ENCODE results near the gene MYADML2.
"Not testable (repeated sequence)": the region's sequence is repeated elsewhere in the genome, so short reads cannot be mapped to it uniquely, and the experiment has no call there.

The MYADML2 gene

DNA sequence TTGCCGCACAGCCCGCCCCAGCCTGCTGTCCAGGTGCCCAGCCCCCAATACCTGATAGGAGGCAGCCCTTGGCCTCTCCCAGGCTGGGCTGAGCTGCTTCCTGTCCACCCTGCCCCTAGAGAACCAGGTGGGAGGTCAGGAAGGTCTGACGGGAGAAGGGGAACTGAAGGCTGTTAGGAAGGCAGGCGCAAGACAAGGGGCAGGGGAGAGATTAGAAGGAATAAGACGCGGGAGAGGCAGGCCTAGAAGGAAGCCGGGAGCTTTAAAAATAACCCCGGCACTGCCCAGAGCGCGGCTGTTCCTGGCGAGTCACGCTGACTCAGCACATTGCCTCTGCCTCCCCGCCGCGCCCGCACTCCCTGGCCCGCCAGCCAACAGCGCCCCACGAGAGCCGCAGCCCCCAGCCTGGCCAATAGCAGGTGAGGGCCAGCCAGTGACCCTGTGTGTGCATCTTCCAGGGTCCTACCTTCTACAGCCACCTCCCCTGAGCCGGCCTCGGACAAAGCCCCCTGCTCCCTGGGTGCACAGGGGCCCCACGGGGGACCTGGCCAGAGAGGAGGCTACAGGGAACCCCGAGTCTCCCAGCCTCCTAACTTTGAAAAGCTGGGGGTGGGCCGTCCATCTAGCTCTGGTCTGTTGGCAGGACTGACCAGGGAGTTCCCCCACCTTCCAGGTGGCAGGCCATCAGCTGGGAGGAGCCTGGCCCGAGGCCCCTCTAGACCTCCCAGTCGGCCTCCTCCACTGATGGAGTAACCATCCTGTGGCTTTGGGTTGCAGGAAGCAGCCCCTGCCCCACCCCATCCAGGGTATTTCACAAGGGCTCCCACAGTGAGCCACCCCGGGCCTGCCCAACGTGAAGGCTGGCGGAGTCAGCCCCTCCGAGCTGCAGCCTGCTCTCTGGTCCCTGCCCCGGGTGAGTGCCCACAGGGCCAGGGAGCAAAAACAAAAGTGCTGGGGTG is 23.5 kb downstream of the MYADML2 start:
- DNase-seq, result no peak

- DNase-seq, result no peak
Observed at GRCh38 chr17:81922566-81923301, 24.3 kb downstream of the MYADML2 start.

DNA sequence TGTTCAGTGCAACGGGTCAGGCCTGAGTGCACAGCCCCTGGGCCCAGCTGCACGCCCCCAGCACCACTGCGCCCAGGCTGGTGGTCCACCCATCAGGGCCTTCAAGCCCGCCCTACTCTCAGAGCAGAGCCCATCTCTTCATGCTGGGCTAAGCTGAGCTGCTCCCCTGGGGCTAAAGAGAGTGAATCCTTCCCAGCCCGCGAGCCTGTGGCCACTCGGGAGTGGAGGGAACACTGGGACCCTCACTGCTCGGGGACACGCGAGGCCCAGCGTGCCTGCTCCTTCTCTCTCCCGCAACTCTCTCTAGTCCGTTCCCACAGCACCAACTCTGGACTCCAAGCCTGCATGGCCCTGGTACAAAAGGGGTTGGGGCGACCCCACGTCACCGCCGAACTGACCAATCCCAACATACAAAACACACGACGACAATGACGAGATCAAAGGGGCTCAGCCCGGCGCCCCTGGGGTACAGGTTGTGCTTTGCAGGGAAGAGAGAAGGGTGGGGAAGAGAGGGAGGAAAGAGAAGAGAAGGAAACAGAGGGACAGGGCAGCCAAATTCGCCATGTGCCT is 25.0 kb downstream of the MYADML2 start:
- no peak for DNase-seq

- DNase-seq, result no peak
Observed at GRCh38 chr17:81921537-81921862, 25.5 kb downstream of the MYADML2 start.

DNA sequence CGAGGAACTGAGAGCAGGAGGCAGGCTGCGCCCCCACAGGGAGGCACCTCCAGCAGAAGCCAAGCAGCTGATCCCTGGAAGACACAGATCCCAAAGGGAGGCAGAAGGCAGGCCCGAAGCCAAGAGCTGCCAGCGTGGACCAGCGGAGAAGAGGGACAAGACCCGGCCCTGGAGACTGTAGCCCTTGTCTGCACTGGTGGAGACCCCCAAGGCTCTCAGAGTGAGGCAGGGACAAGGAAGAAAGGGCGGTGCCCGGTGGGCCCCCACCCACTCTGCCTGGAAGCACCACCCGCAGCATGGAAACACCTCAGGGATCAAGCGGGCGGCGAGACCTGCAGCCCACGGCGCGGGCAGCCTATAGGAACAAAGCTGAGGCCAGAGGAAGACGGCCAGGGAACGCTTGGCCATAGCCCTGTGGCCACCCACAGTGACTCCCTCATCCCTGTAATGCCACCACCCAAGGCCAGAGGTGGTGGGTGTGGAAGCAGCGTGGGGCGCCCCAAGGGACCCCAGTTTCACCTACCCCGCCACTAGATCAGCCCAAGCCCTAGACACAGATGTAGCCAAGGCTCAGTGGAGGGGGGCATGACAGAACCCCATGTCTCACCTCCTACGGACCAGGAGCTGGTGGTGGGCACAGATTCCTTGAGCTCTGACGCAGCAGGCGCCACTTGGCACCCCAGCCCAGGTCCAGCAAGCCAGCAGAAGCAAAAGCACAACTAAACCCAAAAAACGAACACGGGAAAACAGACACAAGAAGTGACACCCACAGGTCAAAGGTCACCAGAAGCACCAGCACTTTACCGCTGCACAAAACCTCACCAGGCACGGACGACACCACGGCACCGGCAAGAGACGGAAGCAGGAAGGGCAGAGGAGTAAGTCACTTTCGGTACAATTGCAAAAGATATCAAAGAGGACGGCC is 26.2 kb downstream of the MYADML2 start:
- DNase-seq, result no peak

DNA sequence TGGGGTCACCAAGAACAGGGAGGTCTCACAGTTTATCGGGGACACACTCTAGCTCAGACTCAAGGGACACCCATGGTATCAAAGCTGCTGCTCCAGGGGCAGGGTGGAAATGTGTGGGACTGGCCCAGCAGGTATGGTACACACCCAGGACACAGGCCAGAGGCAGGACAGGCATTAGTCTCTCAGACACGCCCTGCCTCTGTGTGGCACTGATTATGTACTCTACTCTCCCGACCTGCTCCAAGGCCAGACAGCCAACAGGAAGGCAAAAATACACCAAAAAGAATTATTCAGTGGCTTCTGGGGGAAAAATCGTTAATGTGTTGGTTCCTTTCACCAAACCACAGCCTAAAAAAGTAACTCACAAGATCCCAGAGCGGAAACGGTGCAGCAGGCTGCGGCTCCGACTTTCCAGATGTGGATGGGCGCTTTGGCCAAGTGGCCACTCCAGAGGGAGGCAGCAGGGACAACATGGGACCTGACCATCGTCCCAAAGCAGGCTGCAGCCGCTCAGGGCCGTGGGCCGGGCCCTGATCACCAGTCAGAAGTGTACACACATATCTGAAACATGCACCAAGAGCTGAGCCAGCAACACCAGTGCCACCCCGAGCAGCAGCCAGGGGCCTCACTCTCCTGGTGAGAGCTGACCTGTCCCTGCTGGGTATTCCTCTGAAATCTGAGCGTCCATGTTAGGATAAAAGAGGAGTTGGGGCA is 28.0 kb downstream of the MYADML2 start:
- no peak for DNase-seq

DNA sequence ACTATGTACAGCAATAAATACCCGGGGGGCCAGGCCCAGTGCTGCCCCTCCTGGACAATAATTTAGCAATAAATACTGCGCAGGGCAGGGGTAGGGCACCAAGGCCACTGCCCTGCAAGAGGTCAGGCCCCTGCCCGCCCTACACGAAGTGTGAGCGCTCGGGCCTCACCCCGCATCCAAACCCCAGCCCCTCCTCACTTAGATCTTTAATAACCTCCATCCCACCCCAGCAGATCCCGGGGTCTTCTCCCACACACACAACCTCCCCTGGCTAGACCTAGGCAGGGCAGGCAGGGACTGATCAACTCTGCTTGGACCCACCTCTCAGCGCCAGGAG is 28.7 kb downstream of the MYADML2 start:
- DNase-seq, result not testable (repeated sequence)

GRCh38 chr17:81917565-81918332 is 29.3 kb downstream of the MYADML2 start, which contains the start of gene SIRT7:
Gene SIRT7 (minus strand): TSS chr17:81918176. CDS start chr17:81918131, 45 bp downstream.
- DNase-seq, result peak; percentile 83

DNA sequence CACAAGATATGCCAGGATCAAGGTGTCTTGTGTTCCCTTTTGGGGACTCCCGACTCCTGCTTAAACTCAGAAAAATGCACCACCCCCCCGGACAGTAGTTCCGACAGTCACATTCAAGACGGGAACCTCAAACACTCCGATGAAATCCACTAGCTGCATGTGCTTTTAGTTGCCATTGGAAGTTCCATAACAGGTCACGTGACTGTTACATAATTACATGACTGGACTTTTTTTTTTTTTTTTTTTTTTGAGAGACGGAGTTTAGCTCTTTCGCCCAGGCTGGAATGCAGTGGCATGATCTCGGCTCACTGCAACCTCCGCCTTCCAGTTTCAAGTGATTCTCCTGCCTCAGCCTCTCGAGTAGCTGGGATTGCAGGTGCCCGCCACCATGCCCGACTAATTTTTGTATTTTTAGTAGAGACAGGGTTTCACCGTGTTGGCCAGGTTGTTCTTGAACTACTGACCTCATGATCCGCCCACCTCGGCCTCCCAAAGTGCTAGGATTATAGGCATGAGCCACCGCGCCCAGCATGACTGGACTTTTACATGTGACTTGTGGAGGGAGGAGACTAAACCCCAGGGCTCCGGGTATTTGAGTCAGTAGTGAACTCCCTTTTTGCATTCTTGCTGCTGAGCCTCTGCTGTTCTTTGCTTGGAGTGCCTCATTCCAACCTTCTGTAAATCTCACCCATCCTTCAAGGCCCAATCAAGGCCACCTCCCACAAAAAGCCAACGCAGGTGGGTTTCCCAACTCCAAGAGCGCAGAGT is 30.6 kb downstream of the MYADML2 start:
- no peak for DNase-seq

DNA sequence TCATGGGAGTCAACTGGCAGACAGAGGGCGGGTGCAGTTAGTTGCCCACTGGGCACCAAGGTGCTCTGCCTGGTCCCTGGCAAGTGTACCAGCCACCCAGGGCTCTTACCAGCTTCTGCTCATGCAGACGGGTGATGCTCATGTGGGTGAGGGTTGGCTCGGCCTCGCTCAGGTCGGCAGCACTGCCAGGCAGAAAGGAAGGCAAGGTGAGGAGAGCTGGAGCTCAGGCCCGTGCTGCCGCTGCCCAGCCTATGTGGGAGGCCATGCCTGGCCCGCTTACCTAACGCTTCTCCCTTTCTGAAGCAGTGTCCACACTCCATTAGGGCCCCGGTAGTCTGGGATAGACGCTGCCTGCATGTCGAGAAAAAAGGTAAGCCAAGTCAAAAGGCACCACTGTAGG is 31.7 kb downstream of the MYADML2 start:
- DNase-seq, result no peak

DNA sequence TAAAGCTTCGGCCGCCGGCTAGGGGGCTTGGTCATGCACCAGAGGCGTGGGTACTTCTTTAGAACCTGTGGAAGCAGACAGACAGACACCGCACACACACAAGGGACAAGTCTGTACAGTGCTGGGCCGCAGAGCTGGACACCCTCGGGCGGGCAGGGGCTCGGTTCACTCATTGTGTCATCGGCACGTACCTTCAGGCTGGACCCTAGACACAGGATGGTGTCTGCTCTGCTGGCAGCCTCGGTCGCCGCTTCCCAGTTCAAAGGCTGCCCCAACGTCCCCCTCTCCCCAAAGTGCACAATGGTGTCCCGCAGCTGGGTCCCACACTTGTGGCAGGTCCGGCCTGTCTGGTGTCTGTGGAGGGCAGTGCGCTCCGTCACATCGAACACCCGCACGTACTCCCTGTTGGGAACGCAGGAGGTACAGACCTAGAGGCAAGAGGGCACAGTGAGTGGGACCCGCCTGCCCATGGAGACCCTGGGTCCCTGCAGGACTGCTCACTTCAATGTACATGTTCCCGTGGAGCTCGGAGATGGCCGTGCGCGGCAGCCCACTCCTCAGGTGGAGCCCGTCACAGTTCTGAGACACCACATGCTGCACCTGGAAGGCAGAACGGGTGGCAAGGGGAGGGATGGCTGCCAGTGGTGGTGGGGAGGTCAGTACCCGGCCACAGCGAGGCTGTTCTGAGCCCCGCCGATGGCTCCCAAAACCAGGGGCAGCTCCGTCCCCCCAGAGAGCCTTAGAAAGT is 32.8 kb downstream of the MYADML2 start:
- no peak for DNase-seq

DNA sequence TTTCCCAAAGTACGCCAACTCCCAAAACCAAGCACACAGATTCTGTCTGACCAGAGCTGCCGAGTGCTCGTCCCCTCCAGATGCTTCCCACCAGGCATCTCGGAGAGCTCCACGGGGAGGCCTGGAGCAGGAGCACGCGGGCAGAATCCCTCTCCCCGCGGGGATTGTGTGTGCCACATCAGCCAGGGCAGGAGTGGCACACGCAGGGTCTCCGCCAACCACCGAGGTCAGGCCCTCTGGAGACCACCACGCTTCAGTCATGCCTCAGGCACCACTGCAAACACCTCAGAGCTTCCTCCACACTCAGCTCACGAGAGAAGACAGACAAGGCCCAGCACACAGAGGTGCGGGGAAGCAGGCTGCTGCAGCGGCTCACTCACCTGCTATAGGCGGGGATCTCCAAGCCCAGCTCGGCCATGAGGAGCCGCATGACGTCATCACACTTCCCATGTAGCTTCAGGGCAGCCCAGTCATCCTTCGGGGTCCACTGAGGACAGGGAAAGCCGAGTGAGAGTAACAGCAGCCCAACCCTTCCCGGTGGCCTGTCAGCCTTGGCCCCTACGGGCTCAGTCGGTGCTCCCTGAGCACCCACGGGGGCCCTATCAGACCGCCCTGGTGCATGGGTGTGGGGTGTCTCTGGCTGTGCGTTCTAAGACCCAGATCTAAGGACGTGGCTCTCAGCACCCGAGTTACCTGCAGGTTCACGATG is 33.5 kb downstream of the MYADML2 start:
- no peak for DNase-seq

- no peak for DNase-seq
Observed at GRCh38 chr17:81912441-81913309, 34.4 kb downstream of the MYADML2 start.

DNA sequence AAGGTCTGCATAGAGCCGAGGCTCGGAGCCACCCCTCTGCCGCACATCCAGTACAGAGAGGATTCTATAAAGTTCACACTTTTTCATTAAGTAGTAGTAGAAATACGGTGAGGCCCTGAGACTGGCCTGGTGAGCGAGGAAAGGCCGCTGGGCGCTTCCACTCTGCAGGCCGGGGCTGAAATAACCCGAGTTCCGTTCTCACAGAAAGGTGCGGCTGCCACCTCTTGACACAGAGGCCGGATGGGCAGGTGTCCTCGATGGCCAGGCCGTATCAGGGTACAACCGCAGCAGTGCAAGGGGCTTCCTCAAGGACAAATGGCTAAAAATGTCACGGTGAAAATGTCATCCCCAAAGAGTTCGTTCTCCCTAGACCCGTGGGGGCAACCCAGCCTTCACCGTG is 35.1 kb downstream of the MYADML2 start:
- DNase-seq, result no peak

- DNase-seq, result peak; percentile 93
Observed at GRCh38 chr17:81911277-81911961, 35.6 kb downstream of the MYADML2 start, which contains the start of gene PCYT2. Gene PCYT2 (minus strand): TSS chr17:81911399. CDS start chr17:81911355, 44 bp downstream.

- peak; percentile 30 for DNase-seq
Observed at GRCh38 chr17:81910840-81911276, 36.2 kb downstream of the MYADML2 start.

All from NCI-H146 (cell line).